BLaER1 (cell line): ENCODE results near the gene CYP26B1.

Experiments
- H3K27ac ChIP-seq: shearing (Covaris generic); formaldehyde crosslinking; 2 replicates; pipeline ENCODE4 v1.8.1; 2022
- H3K27me3 ChIP-seq: shearing (Covaris generic); formaldehyde crosslinking; 2 replicates; pipeline ENCODE4 v1.8.1; 2022
- H3K36me3 ChIP-seq: shearing (Covaris generic); formaldehyde crosslinking; 2 replicates; pipeline ENCODE4 v1.8.1; 2022
- H3K4me1 ChIP-seq: shearing (Covaris generic); formaldehyde crosslinking; 2 replicates; pipeline ENCODE4 v1.8.1; 2022
- H3K4me2 ChIP-seq: shearing (Covaris generic); formaldehyde crosslinking; 2 replicates; pipeline ENCODE4 v1.8.1; 2022
- H3K4me3 ChIP-seq: shearing (Covaris generic); formaldehyde crosslinking; 2 replicates; pipeline ENCODE4 v1.8.1; 2022
- H3K9ac ChIP-seq: shearing (Covaris generic); formaldehyde crosslinking; 2 replicates; pipeline ENCODE4 v1.8.1; 2022
- H3K9me3 ChIP-seq: shearing (Covaris generic); formaldehyde crosslinking; 2 replicates; pipeline ENCODE4 v1.8.1; 2022
- H4K20me1 ChIP-seq: shearing (Covaris generic); formaldehyde crosslinking; 2 replicates; pipeline ENCODE4 v1.8.1; 2022
- Cebpa-rat ChIP-seq: shearing (Covaris generic); IDR thresholded peaks from 2 replicates; pipeline ENCODE4 v1.8.1; 2022

Gene CYP26B1

DNA sequence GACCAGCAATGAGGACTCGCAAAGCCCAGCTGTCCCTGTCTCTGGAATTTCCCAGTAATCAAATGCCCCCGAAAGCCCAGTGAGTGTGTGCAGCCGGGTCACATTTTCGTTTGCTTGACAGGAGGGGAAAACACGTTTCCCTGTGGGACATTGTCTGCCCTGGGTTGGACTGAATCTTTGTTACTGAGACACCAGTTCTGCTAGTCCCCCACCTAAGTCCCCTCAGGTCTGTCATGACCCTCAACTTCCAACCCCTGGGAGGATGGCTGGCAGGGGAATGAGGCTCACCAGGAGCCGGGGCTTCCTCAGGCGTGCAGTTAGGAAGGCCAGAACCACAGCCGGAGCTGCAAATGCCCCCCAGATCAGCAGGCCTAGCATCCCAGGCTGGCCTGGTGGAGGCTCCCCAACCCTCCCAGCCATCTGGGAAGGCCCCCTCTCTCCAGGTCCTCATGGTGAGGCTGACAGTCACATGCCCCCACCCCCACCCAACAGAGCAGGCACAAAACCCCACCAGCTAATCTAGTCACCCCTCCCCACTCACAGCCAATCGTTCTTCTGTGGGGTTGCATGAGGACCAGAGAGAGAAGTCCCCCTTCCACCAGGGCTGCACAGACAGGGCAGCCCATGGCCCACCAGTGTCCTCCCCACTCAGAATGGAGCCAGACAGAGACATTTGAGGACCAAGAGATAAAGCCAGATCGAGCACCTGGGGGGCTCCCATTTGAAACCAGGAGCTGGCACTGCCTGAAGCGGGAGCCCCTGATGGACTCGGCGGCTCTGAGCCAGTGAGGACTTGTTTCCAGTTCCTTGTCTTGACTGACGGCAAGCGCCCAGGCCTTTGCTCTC is 33.6 kb downstream of the CYP26B1 start:
- peaks cover 27% of the 10 kb centered on the region for H3K4me1 ChIP-seq
- H3K4me3 ChIP-seq: no peak overlapping the region
- H3K9me3 ChIP-seq: peaks cover 33% of the 10 kb centered on the region
- peak overlapping the region; percentile 67; the same call in 1 of the 2 replicates for H3K4me2 ChIP-seq
- no peaks in the 10 kb centered on the region for H3K27me3 ChIP-seq
- H4K20me1 ChIP-seq: no peaks in the 10 kb centered on the region
- H3K9ac ChIP-seq: no peak overlapping the region
- no peak overlapping the region for H3K27ac ChIP-seq
- TF ChIP-seq Cebpa-rat: no peak
- no peaks in the 10 kb centered on the region for H3K36me3 ChIP-seq

DNA sequence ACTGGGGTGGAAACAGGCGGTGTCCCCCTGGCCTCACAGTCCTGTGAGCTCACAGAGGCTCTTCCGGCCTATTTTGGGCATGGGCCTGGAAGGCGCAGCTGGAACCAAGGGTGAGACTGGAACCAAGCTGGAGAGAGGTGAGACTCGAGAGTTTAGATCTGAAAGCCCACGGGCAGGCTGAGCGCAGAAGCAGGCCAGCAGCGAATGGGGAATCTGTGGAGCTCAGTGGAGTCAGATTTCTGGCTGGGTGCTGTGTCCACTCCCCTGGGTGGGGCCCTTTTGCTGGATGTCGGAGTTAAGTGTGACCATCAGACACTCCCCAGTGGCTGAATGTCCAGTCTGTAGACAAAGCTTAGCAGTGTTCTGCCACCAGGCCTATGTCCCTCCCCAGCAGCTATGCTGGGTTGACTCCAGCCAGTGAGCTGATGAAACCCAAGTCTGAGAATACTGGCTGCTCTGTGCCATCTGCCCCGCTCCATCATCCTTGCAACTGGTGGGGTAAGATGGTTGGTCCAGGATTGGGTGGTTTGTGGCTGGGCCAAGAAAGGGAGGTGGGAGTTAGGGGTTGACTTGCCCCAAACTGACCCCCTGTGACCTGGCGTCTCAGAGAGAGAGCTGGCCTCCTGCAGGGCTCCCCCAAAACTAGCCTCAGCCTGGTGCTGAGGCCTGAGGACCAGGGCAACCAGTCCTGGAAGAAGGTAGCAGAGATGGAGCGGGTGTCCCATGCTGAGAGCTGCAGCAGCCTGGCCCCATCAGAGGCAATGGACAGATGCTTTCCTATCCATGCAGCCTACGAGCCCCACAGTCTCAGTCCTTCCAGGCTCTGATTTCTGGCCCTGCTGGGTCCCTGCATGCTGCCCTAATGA is 34.4 kb downstream of the CYP26B1 start:
- no peaks in the 10 kb centered on the region for H4K20me1 ChIP-seq
- no peak overlapping the region for H3K4me3 ChIP-seq
- H3K9me3 ChIP-seq: peaks cover 24% of the 10 kb centered on the region
- no peak for TF ChIP-seq Cebpa-rat
- H3K27me3 ChIP-seq: no peaks in the 10 kb centered on the region
- no peak overlapping the region for H3K4me2 ChIP-seq
- H3K36me3 ChIP-seq: no peaks in the 10 kb centered on the region
- peaks cover 27% of the 10 kb centered on the region for H3K4me1 ChIP-seq
- H3K27ac ChIP-seq: no peak overlapping the region
- H3K9ac ChIP-seq: no peak overlapping the region

DNA sequence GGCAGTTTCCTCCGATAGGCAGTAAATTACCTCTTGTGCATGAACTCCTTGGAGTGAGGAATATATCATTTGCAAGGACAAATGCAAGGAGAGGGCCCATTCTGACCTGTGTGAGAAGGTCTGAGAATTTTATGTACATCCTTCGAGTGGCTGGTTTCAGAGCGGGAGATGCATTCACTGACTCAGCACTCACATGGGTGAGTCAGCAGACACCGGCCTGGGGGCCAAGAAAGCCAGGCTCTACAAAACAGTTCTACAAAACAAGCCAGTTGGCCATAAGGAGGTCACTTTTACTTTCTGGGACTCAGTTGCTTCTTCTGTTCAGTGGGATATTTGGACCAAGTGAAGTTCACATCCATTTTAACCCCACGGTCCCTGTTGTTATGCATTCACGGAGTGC is 35.3 kb downstream of the CYP26B1 start:
- H3K27ac ChIP-seq: no peak overlapping the region
- H3K4me1 ChIP-seq: peaks cover 27% of the 10 kb centered on the region
- no peaks in the 10 kb centered on the region for H3K36me3 ChIP-seq
- no peak overlapping the region for H3K4me3 ChIP-seq
- no peak overlapping the region for H3K4me2 ChIP-seq
- H3K9me3 ChIP-seq: peaks cover 19% of the 10 kb centered on the region
- H3K27me3 ChIP-seq: no peaks in the 10 kb centered on the region
- TF ChIP-seq Cebpa-rat: no peak
- no peak overlapping the region for H3K9ac ChIP-seq
- H4K20me1 ChIP-seq: no peaks in the 10 kb centered on the region

DNA sequence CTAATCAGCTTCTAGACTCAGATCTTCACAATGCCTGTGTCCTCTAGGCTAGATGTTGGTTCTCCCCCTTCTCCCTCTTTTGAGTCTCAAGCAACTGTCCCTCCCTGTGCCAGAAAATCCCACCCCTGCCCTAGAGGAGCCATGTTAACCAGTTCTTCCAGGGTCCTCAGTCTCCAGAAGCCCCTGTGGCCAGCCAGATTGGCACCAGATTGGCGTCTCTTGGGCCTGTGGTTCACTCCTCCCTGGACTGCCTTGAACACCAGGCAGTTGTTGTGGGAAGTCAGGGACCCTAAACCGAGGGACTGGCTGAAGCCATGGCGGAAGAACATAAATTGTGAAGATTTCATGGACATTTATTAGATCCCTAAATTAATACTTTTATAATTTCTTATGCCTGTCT is 36.6 kb downstream of the CYP26B1 start:
- Histone ChIP-seq H3K27ac (no peak overlapping the region), H3K4me3 (no peak overlapping the region), H3K9me3 (peaks cover 11% of the 10 kb centered on the region), H3K36me3 (no peaks in the 10 kb centered on the region), H3K9ac (no peak overlapping the region), H3K27me3 (no peaks in the 10 kb centered on the region), H3K4me2 (no peak overlapping the region), H4K20me1 (no peaks in the 10 kb centered on the region), H3K4me1 (peaks cover 17% of the 10 kb centered on the region)
- TF ChIP-seq Cebpa-rat: no peak

DNA sequence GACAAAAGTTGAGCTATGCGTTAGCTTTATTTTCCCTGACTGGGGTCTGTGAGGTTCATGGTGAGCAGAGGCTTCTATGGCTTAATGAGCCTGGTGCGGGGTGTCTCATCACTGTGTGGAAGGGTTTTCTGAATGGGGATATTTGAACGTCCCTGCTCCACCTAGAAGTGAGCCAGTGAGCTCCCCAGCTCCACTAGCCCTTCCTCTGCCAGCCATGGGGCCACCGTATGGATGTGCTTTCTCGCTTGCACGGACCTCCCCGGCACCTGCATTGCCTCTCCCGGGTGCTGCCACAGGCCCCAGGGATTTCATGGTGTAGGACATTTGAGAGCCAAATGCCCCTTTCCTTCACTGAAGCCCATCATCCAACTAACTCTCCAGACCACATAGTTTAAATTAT is 37.8 kb downstream of the CYP26B1 start:
- Histone ChIP-seq H3K27me3 (no peaks in the 10 kb centered on the region), H3K36me3 (no peaks in the 10 kb centered on the region), H3K9me3 (peaks cover 11% of the 10 kb centered on the region), H3K4me3 (no peak overlapping the region), H3K9ac (no peak overlapping the region), H3K27ac (no peak overlapping the region), H3K4me2 (no peak overlapping the region), H4K20me1 (no peaks in the 10 kb centered on the region), H3K4me1 (peaks cover 5% of the 10 kb centered on the region)
- TF ChIP-seq Cebpa-rat: no peak

DNA sequence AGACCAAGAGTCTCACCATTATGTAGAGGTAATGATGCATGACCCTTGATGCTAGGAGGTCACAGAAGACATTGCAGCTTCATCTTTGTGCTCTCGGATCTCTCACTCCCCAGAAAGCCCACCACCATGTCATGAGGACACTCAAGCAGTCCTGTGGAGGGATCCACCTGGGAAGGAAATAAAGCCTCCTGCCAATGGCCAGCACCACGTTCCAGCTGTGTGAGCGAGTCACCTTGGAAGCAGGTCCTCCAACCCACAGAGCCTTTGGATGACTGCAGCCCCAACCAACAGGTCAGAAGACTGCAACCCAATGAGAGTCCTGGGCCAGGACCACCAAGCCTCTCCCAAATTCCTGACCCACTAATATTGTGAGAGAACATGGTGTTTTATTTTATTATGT is 38.4 kb downstream of the CYP26B1 start:
- no peaks in the 10 kb centered on the region for H3K36me3 ChIP-seq
- H3K9me3 ChIP-seq: peaks cover 11% of the 10 kb centered on the region
- H3K27me3 ChIP-seq: no peaks in the 10 kb centered on the region
- no peaks in the 10 kb centered on the region for H3K4me1 ChIP-seq
- H3K9ac ChIP-seq: no peak overlapping the region
- H3K4me3 ChIP-seq: no peak overlapping the region
- no peak for TF ChIP-seq Cebpa-rat
- no peak overlapping the region for H3K4me2 ChIP-seq
- no peak overlapping the region for H3K27ac ChIP-seq
- no peaks in the 10 kb centered on the region for H4K20me1 ChIP-seq

DNA sequence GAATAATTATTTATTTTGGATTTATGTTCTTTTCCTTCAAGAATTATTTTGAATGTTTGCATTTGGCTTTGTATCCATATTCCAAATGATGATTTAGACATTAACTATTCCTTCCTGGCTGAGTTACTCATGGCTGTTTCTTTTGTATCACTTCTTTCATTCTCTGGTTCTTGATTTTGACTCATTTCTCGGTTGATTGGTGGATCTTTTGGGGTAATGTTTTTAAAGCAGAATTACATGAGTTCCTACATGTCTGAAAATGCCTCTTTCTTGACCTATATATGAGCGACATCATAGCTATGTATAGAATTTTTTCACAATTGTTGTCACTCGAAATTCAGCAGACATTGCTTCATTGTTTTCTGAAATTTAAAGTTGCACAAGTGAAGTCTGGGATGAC is 39.5 kb downstream of the CYP26B1 start:
- Histone ChIP-seq H4K20me1 (no peaks in the 10 kb centered on the region), H3K9ac (no peak overlapping the region), H3K27me3 (no peaks in the 10 kb centered on the region), H3K4me2 (no peak overlapping the region), H3K27ac (no peak overlapping the region), H3K4me1 (peaks cover 6% of the 10 kb centered on the region; the same call in 1 of the 2 replicates), H3K36me3 (no peaks in the 10 kb centered on the region), H3K9me3 (peaks cover 11% of the 10 kb centered on the region), H3K4me3 (no peak overlapping the region)
- no peak for TF ChIP-seq Cebpa-rat

DNA sequence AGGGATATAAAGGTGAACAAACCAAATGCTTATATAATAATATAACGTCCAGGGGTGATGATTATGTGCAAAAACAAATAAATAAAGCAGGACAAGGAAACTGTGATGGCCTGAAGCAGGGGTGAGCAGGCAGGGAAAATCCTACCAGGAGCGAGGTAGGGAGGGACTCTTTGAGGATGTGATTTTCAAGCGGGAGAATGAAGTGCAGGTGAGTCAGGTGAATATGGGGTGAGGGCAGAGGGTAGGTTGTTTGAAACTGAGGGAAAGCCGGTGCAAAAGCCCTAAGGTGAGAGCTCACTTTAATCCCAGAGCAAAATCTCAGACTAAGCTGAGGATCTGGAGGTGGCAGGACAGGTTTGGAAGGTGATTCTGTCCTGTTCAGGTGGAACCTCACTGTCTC is 40.7 kb downstream of the CYP26B1 start:
- Histone ChIP-seq H3K27ac (no peak overlapping the region), H3K4me2 (no peak overlapping the region), H3K9me3 (peaks cover 5% of the 10 kb centered on the region), H3K4me1 (peaks cover 9% of the 10 kb centered on the region; the same call in 1 of the 2 replicates), H3K27me3 (no peaks in the 10 kb centered on the region), H3K4me3 (no peak overlapping the region), H3K36me3 (no peaks in the 10 kb centered on the region), H3K9ac (no peak overlapping the region), H4K20me1 (no peaks in the 10 kb centered on the region)
- no peak for TF ChIP-seq Cebpa-rat

DNA sequence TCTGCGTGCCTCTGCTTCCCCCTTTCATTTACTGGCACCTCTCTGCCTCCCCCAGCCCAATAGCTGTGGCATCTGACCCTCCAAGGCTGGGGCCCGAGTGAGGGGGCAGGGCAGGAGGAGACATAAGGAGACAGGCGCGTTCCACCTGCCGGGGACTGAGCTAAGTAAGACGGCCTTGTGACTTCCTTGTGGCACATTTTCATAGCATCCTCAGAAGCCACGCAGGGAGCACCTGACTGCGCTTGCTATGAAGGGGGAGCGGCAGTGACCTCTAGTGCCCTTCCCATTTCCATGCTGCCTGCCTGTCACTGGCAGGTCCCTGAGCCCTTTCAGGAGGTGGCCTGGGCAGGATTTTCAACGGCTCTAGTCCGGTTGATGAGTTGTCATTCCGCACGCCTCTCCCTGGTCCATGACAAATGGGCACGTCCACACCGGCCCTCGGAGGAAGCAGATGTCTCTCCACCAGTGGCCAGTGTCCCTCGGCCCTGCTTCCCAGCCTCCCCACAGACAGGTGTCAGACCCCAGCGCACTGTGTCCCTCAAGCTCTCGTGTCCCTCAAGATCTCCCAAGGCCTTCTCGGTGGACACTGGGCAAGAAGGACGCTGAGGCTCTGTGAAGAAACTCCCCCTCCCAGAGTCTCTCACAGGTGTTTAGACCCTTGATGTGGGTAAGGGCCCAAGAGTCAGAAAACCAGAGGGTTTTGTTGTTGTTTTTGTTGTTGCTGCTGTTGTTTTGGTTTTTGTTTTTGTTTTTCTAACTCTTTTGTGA is 42.7 kb downstream of the CYP26B1 start:
- Histone ChIP-seq H3K4me3 (no peak overlapping the region), H3K36me3 (no peaks in the 10 kb centered on the region), H3K9ac (no peak overlapping the region), H4K20me1 (no peaks in the 10 kb centered on the region), H3K4me1 (peaks cover 9% of the 10 kb centered on the region; the same call in 1 of the 2 replicates), H3K4me2 (no peak overlapping the region), H3K9me3 (no peaks in the 10 kb centered on the region), H3K27ac (no peak overlapping the region), H3K27me3 (no peaks in the 10 kb centered on the region)
- TF ChIP-seq Cebpa-rat: no peak
